GM08714 (cell line): ENCODE data around the gene LHX5.
A peak's percentile ranks its signal among the peaks of the same experiment; 100 is the strongest.

ENCODE experiments used
- H3K4me3 ChIP-seq: fragments of 200-500 bp; sonication (Bioruptor generic); 2 replicates; pipeline ENCODE4 v1.5.1; 2014; ENCODE audit warnings: mild to moderate bottlenecking, low read length, inconsistent platforms
- ZNF274 ChIP-seq: IDR thresholded peaks from 2 replicates; pipeline ENCODE4 v1.6.1; 2012; ENCODE audit warnings: mild to moderate bottlenecking, low read depth, low read length

LHX5 gene

DNA sequence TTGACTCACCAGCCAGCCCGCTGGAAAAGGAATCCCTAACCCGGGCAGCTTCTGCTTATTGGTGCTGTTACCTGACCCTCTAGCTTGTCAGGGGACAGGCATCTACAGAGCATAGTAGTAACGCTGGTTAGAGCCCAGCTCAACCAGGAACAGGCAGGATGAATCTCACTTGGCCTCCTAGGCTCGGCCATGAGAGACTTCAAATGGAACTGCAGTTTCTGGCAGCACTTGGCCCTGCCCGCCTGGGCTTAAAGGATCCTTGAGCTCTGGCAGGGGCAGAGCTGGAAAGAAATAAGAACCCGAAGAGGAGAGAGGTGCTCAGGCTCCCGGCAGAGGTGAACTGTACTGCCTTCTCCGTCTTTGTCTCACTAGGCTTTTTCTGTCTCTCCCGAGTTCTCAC, 2.3 kb upstream of the LHX5 start:
- TF ChIP-seq ZNF274: no peak
- H3K4me3 ChIP-seq: no peak overlapping the region; the same call in 1 of the 2 replicates

DNA sequence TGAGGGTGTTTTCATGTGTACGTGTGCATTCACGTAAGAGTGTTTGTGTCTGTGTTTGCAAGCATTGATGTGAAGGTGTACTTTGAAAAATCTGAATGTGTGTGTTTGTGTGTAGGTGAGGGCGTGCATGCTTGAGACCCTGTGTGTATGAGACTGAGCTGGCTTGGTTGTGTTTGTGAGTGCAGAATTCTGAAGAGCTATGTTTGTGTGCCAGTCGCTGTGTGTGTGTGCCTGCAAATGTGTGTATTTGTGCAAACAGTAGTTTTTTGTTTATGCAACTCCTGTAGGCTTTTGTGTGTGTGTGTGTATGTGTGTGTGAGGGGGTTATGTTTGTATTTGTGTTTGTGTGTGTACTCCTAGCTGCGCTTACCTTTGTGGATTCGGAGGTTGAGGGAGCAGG, 1.7 kb upstream of the LHX5 start:
- no peak for TF ChIP-seq ZNF274
- no peak overlapping the region for H3K4me3 ChIP-seq

DNA sequence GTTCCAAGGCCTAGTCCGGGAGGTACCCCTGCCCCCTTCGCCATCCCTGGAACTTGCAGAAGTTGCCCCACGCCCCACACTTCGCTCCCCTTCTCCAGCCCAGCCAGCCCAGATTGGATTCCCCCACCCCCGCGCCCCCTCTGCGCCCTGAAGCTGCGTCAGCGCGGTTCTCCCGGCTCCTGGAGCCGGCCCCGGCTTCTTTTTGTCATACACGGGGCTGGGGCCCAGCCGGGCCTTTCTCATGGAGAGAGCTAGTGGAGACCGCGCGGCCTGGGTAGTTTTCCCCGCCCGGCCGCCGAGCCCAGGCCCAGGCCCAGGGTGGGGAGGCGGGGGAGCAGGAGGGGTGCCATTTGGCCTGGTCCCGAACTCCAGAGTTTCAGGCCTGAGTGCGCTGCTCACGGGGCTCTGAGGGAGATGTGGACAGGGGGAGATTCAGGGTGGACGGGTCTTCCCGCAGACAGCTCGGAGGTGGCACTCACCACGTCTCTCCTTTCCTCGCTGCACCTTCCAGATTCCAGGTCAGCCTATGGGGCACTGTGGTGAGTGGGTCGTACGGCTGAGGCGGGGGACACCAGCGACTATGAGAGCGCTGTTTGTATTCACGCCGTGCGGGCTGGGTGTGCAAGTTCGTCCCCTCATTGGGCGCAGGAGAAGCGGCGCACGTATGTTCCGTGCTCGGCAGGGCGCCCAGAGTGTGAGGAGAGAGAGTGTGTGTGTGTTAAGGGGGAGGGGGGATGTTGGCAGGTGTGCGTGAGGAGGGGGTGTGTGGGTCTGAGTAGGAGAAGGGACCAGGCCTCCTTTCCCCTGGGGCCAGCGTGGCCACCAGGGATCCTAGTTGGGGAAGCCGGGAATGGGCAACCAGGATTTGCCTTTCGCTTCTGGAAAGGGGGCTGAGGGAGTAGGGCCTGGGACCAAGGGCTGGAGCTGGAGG, 785 bp upstream of the LHX5 start:
- no peak overlapping the region for H3K4me3 ChIP-seq

DNA sequence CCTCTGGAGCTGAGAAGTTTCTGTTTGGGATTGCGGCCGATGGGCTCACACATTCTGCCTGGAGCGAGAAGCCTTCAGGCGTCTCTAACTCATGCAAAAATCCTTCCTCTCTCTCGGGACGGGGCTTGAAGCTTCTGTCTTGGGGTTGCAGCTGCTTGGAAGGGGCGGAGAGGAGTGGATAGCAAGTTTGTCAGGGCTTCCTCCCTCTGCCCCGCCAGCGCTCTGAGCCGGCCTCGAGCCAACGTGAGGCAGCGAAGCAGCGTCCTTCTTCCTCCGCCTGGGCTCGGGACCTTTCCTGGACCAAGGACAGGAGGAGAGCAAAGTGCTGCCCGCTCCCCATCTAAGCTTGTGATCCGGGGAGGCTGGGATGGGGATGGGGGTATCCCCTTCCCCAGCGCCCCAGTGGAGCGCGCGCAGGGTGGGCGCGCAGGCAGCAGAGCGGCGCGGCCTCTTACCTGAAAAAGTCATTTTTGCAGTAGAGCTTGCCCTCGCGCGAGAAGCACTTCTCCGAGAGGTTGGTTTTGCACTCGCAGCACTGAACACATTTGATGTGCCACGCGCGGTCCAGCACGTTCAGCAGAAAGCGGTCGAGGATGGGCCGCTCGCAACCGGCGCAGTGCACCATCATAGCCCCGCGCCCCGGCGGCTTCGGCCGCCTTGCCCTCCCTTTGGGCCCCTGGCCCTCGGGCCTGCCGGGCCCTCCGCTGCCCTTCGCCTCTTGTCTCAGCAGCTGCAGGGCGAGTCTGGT, 626 bp downstream of the LHX5 start:
- H3K4me3 ChIP-seq: no peak overlapping the region
- TF ChIP-seq ZNF274: no peak

More for the DNA sequence above, 785 bp upstream of the LHX5 start:
- TF ChIP-seq ZNF274: no peak

DNA sequence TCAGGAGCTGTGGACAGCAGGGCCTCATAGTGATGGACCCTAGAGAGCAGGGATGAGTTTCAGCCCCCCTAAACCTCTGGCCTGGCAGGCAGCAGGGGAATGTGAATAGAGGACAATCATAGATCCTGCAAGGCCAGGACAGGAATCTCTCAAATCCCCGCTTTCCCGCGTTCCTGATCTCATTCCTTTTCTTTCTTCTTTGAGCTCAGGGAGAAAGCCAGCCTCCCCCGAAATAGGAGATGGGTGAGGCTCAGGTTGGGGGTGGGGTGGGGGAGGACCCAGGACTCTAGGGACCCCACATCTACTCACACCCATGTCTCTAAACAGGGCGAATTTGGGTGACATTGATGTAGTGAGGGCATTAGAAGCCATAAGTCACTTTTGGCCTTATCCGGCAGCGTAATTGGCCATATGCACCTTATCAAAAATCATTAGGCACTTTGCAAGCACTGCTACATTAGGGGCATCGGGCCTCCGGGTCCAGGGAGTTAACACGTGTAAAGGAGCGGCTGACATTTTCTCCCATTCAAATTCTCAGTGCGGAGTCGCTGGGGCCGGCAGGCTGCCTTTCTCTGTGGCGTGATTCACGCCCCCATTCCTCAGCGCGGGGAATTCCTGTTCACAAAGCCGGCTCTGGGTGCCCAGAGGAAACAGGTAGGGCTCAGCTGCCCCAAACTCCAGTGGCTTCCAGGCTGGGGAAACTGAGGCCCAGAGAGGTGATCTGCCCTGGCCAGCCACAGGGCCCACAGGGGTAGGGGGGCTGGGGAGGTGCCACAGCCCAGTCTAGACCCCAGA, 1.5 kb downstream of the LHX5 start:
- H3K4me3 ChIP-seq: no peak overlapping the region
- TF ChIP-seq ZNF274: no peak

DNA sequence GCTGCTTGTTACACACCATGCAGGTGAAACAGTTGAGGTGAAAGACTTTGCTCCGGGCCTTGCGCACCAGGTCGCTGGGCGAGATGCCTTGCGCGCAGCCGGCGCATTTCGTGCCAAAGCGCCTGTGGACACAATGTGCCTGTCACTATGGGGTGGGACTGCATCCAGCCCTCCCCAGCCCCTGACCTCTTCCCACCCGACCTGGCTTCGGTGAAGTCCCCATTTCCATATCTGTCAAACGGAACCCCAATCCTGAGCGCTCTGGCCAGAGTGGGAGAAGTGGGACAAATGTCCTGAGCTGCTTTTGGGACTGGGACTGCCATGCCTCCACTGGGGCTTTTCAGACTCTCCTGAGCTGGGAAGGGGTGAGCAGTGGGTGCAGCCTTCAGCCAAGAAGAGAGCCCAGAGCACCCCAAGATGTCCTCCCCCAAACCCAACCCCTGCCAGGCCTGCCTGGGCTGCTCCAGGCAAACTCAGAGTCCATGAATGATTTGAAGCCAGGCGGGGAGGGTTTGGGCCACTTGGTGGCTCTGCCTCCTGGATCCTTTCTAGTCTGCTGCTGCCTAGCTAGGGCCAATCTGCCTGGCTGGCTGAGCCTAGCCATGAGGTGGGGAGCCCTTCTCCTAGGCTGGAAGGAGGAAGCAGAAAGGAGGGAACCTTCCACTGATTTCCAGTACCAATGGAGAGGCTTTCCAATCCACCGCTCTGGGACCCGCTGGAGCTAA, 2.3 kb downstream of the LHX5 start:
- H3K4me3 ChIP-seq: no peak overlapping the region

DNA sequence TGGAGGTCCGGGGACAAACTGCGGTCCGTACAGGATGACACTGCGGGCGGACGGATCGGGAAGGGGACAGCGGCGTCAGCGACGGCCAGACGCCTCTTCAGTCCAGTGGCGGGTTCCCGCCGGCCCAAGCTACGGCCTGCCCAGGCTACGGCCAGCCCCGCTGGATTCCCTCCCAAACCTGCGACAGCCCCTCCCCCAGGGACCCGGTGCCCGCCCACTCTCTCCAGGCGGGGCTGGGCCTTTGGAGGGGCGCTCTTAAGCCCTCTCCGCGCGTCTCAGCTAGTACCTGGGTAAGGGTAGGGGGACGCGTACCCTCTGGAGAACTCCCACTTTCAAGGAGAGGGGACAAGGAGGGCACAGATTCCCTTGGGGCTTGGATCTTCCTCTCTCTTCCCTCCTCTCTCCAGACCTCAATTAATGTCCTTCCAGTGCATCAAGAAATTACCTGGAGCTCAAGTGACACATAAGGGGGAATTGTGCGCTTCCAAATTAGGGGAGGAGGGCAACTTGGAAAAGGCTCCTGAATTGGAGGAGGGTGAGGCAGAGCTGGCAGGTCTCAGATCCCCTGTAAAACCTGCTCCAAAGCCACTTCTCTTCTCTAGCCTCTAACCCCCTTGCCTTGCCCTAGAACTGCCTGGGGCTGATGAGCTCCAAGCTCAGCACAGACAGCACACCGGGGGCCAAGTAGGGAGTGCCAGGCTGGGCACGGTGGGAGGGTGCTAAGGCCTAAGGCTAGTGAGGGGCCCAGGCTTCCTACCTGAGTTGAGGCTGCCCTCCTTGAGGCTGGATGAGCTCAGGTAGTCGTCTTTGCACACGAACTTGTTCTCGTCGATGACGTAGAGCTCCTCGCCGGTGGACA, 3.1 kb downstream of the LHX5 start:
- H3K4me3 ChIP-seq: no peak overlapping the region
- TF ChIP-seq ZNF274: no peak

More for the DNA sequence above, 2.3 kb downstream of the LHX5 start:
- TF ChIP-seq ZNF274: no peak

DNA sequence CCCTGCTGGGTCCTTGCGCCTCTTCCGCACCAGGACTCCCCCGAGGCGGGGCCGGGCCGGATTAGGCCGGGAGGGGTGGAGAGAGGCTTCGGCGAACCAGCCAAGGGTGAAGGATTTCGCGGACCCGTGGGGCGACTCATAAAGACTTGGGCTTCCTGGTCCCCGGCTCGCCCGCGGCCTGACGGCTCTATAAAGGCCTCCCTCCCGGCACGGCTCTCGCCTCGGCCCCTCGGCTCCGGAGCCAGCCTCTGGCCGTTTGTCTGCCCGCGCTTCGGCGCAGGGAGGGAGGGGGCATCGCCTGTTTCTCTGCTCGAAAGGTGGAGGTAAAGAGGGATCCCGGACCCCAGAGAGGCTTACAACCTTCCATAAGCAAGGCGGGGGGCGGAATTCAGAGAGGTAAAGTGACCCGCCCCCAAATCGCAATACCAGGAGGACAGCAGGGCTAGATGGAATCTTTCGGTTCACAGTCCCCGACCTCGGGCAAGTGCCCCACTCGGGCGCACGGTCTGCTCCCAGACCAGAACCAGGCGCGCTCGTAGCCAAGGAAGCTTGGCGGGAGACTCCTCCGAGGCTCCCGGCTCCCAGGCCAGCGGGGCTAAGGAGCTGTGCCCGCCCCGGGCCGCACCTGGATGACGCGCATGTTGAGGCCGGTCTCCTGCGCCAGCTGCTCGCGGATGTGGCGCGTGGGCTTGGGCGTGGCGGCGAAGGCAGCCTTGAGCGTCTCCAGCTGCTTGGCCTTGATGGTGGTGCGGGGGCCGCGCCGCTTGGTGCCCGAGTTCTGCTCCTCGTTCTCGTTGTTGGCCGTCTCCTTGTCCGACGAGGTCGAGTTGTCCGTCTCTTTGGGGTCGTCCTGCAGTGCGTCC, 3.9 kb downstream of the LHX5 start:
- peak overlapping the region; percentile 32; the same call in 1 of the 2 replicates for H3K4me3 ChIP-seq
- no peak for TF ChIP-seq ZNF274

DNA sequence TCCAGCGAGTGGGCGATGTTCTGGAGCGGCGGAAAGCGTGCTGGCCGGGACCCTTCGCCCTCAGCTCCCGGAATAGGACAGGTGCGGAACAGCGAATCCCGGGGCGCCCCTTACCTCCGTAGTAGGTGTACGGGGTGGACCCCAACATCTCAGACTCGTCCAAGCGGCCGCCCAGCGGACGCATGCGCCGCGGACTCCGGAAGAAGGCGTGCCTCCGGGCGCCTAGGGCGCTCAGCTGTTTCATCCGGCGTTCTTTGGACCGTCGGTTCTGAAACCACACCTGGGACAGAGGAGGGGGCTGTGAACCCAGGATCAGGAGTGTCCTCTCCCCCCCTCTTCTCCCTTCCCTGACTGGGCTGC, 4.5 kb downstream of the LHX5 start:
- no peak for TF ChIP-seq ZNF274
- H3K4me3 ChIP-seq: peak overlapping the region; percentile 32; the same call in 1 of the 2 replicates

DNA sequence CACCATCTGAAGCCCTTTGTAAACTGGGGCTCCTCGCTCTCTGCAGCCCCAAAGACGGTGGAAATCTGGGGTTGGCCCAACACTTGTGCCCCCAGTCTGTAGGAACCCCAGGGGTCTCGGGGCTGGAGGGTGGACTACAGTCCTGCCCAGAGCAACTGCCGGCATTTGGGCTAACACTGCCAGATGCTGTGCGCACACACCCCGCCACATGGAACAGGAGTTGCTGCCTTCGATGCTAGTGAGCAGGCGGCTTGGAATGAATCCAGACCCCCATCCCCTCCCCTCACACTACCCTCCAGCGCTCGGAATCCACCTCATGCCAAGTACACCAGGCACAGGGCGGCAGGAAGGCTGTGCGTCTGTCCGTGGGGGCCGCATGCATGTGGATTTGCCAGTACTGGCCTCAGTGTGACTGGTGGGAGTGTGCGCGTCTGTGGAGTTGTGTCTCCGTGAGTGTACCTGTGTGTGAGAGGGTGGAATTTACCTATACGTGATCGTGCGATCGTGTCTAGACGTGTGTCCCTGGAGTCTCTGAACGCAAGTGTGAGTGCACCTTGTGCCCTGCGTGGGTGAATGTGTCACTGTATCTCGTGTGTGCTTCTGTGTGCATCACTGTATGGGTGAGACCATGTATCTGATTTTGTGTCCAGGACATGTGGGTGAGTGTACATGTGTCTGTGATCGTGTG, 5.1 kb downstream of the LHX5 start:
- H3K4me3 ChIP-seq: no peak overlapping the region; the same call in 1 of the 2 replicates

DNA sequence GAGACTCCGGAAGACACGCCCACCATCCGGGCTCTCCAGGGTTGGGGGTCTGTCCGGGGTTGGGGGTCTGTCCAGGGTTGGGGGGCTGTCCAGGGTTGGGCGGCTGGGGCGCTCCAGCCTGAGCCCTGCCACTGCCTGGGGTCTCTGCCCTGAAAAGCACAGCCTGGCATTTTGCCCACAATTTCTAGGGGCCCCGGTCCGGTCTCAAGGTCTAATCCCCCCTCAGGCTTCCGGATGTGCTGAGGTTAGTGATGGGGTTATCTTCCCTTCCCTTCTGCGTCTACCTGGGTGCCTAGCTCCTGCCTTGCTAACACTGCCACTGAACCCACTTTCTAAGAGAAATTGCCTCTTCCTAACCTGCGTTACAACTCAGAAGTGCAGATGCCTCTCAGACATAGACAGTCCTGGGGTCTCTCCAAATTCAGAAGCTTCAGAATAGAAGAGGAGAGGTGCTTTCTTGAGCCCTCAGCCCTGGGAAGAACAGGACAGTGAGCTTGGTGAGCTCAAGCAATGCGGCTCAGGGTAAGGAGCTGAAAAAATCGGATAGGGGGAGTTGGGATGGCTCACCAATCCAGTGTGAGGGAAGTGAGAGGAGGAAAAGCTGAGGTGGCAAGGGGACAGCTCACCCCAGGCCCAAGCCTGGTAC, 5.7 kb downstream of the LHX5 start:
- H3K4me3 ChIP-seq: no peak overlapping the region

More for the DNA sequence above, 5.1 kb downstream of the LHX5 start:
- no peak for TF ChIP-seq ZNF274

More for the DNA sequence above, 5.7 kb downstream of the LHX5 start:
- TF ChIP-seq ZNF274: no peak
